ENCODE data around the gene COL27A1.
A peak's percentile ranks its signal among the peaks of the same experiment; 100 is the strongest.

Gene COL27A1

GRCh38 chr9:114206221-114206789, 51.0 kb downstream of the COL27A1 start:
- peak; percentile 35 for DNase-seq (ENCODE audit: low read depth)

- DNase-seq (ENCODE audit: low read depth), result peak; percentile 79
Measured at GRCh38 chr9:114207034-114207810, 51.9 kb downstream of the COL27A1 start.

- no peak for DNase-seq (ENCODE audit: low read depth)
Measured at GRCh38 chr9:114207845-114208244, 52.5 kb downstream of the COL27A1 start.

GRCh38 chr9:114209151-114209550, 53.8 kb downstream of the COL27A1 start:
- DNase-seq (ENCODE audit: low read depth), result no peak

GRCh38 chr9:114210136-114210535, 54.8 kb downstream of the COL27A1 start:
- DNase-seq (ENCODE audit: low read depth), result no peak

- no peak for DNase-seq (ENCODE audit: low read depth)
Measured at GRCh38 chr9:114210691-114211276, 55.4 kb downstream of the COL27A1 start.

- no peak for DNase-seq (ENCODE audit: low read depth)
Measured at GRCh38 chr9:114212826-114213225, 57.5 kb downstream of the COL27A1 start.

- DNase-seq (ENCODE audit: low read depth), result no peak
Measured at GRCh38 chr9:114213566-114213965, 58.2 kb downstream of the COL27A1 start.

- DNase-seq (ENCODE audit: low read depth), result peak; percentile 85
Measured at GRCh38 chr9:114214181-114214580, 58.8 kb downstream of the COL27A1 start.

- no peak for DNase-seq (ENCODE audit: low read depth)
Measured at GRCh38 chr9:114214686-114215414, 59.5 kb downstream of the COL27A1 start.

- peak; percentile 66 for DNase-seq (ENCODE audit: low read depth)
Measured at GRCh38 chr9:114216081-114216480, 60.7 kb downstream of the COL27A1 start.

GRCh38 chr9:114216976-114217375, 61.6 kb downstream of the COL27A1 start:
- DNase-seq (ENCODE audit: low read depth), result peak; percentile 38

- peak; percentile 75 for DNase-seq (ENCODE audit: low read depth)
Measured at GRCh38 chr9:114218264-114219120, 63.2 kb downstream of the COL27A1 start.

GRCh38 chr9:114220061-114220541, 64.8 kb downstream of the COL27A1 start:
- DNase-seq (ENCODE audit: low read depth), result peak; percentile 89

- peak; percentile 29 for DNase-seq (ENCODE audit: low read depth)
Measured at GRCh38 chr9:114221706-114222465, 66.5 kb downstream of the COL27A1 start.

- DNase-seq (ENCODE audit: low read depth), result peak; percentile 86
Measured at GRCh38 chr9:114223564-114224246, 68.4 kb downstream of the COL27A1 start.

- peak; percentile 92 for DNase-seq (ENCODE audit: low read depth)
Measured at GRCh38 chr9:114224247-114224610, 68.9 kb downstream of the COL27A1 start.

GRCh38 chr9:114225561-114226212, 70.3 kb downstream of the COL27A1 start:
- DNase-seq (ENCODE audit: low read depth), result peak; percentile 80

GRCh38 chr9:114226246-114227055, 71.1 kb downstream of the COL27A1 start:
- DNase-seq (ENCODE audit: low read depth), result no peak
